Measurements from ENCODE around the gene CHD3.

Gene CHD3

GRCh38 chr17:7894226-7894625, 5.6 kb downstream of the CHD3 start:
- no peak overlapping the region for H3K4me3 ChIP-seq (ENCODE audit: low read length)
- peaks cover 7% of the 10 kb centered on the region for H3K4me1 ChIP-seq (ENCODE audit: control insufficient read depth, insufficient read depth, low read length)
- H3K9ac ChIP-seq (ENCODE audit: low read length): no peak overlapping the region
- peaks cover 19% of the 10 kb centered on the region for H3K36me3 ChIP-seq (ENCODE audit: control insufficient read depth, insufficient read depth, low read length)
- H3K27me3 ChIP-seq (ENCODE audit: control insufficient read depth, insufficient read depth, low read length): no peaks in the 10 kb centered on the region
- H3K9me3 ChIP-seq (ENCODE audit: control insufficient read depth, low read length): no peaks in the 10 kb centered on the region

GRCh38 chr17:7894866-7895265, 6.3 kb downstream of the CHD3 start:
- no peak overlapping the region for H3K4me3 ChIP-seq (ENCODE audit: low read length)
- H3K9me3 ChIP-seq (ENCODE audit: control insufficient read depth, low read length): no peaks in the 10 kb centered on the region
- H3K27me3 ChIP-seq (ENCODE audit: control insufficient read depth, insufficient read depth, low read length): no peaks in the 10 kb centered on the region
- H3K36me3 ChIP-seq (ENCODE audit: control insufficient read depth, insufficient read depth, low read length): peaks cover 19% of the 10 kb centered on the region
- peaks cover under 1% of the 10 kb centered on the region for H3K4me1 ChIP-seq (ENCODE audit: control insufficient read depth, insufficient read depth, low read length)
- no peak overlapping the region for H3K9ac ChIP-seq (ENCODE audit: low read length)

GRCh38 chr17:7897090-7897489, 8.5 kb downstream of the CHD3 start:
- no peak overlapping the region for H3K9ac ChIP-seq (ENCODE audit: low read length)
- H3K4me1 ChIP-seq (ENCODE audit: control insufficient read depth, insufficient read depth, low read length): no peaks in the 10 kb centered on the region
- no peaks in the 10 kb centered on the region for H3K9me3 ChIP-seq (ENCODE audit: control insufficient read depth, low read length)
- no peaks in the 10 kb centered on the region for H3K27me3 ChIP-seq (ENCODE audit: control insufficient read depth, insufficient read depth, low read length)
- H3K4me3 ChIP-seq (ENCODE audit: low read length): no peak overlapping the region
- peaks cover 14% of the 10 kb centered on the region for H3K36me3 ChIP-seq (ENCODE audit: control insufficient read depth, insufficient read depth, low read length)

- H3K4me3 ChIP-seq (ENCODE audit: low read length): no peak overlapping the region
- H3K9ac ChIP-seq (ENCODE audit: low read length): no peak overlapping the region
- no peaks in the 10 kb centered on the region for H3K27me3 ChIP-seq (ENCODE audit: control insufficient read depth, insufficient read depth, low read length)
- no peaks in the 10 kb centered on the region for H3K4me1 ChIP-seq (ENCODE audit: control insufficient read depth, insufficient read depth, low read length)
- peaks cover 14% of the 10 kb centered on the region for H3K36me3 ChIP-seq (ENCODE audit: control insufficient read depth, insufficient read depth, low read length)
- H3K9me3 ChIP-seq (ENCODE audit: control insufficient read depth, low read length): no peaks in the 10 kb centered on the region
These were observed 9.2 kb downstream of the CHD3 start for GRCh38 chr17:7897773-7898172.

GRCh38 chr17:7903154-7904103, 14.8 kb downstream of the CHD3 start:
- Histone ChIP-seq H3K4me1 (ENCODE audit: control insufficient read depth, insufficient read depth, low read length) (no peaks in the 10 kb centered on the region), H3K36me3 (ENCODE audit: control insufficient read depth, insufficient read depth, low read length) (peaks cover 4% of the 10 kb centered on the region), H3K4me3 (ENCODE audit: low read length) (no peak overlapping the region), H3K9me3 (ENCODE audit: control insufficient read depth, low read length) (no peaks in the 10 kb centered on the region), H3K9ac (ENCODE audit: low read length) (no peak overlapping the region), H3K27me3 (ENCODE audit: control insufficient read depth, insufficient read depth, low read length) (no peaks in the 10 kb centered on the region)

GRCh38 chr17:7909089-7909488, 20.5 kb downstream of the CHD3 start:
- no peaks in the 10 kb centered on the region for H3K27me3 ChIP-seq (ENCODE audit: control insufficient read depth, insufficient read depth, low read length)
- H3K4me3 ChIP-seq (ENCODE audit: low read length): no peak overlapping the region
- no peak overlapping the region for H3K9ac ChIP-seq (ENCODE audit: low read length)
- peaks cover 9% of the 10 kb centered on the region for H3K4me1 ChIP-seq (ENCODE audit: control insufficient read depth, insufficient read depth, low read length)
- peaks cover 8% of the 10 kb centered on the region for H3K36me3 ChIP-seq (ENCODE audit: control insufficient read depth, insufficient read depth, low read length)
- H3K9me3 ChIP-seq (ENCODE audit: control insufficient read depth, low read length): no peaks in the 10 kb centered on the region

GRCh38 chr17:7910281-7910680, 21.7 kb downstream of the CHD3 start:
- H3K9ac ChIP-seq (ENCODE audit: low read length): no peak overlapping the region

GRCh38 chr17:7910711-7911110, 22.1 kb downstream of the CHD3 start:
- Histone ChIP-seq H3K4me1 (ENCODE audit: control insufficient read depth, insufficient read depth, low read length) (peaks cover 18% of the 10 kb centered on the region), H3K27me3 (ENCODE audit: control insufficient read depth, insufficient read depth, low read length) (no peaks in the 10 kb centered on the region), H3K36me3 (ENCODE audit: control insufficient read depth, insufficient read depth, low read length) (peaks cover 8% of the 10 kb centered on the region), H3K9ac (ENCODE audit: low read length) (no peak overlapping the region), H3K9me3 (ENCODE audit: control insufficient read depth, low read length) (no peaks in the 10 kb centered on the region), H3K4me3 (ENCODE audit: low read length) (no peak overlapping the region)

More at GRCh38 chr17:7910281-7910680, 21.7 kb downstream of the CHD3 start:
- Histone ChIP-seq H3K27me3 (ENCODE audit: control insufficient read depth, insufficient read depth, low read length) (no peaks in the 10 kb centered on the region), H3K9me3 (ENCODE audit: control insufficient read depth, low read length) (no peaks in the 10 kb centered on the region), H3K4me1 (ENCODE audit: control insufficient read depth, insufficient read depth, low read length) (peaks cover 15% of the 10 kb centered on the region), H3K36me3 (ENCODE audit: control insufficient read depth, insufficient read depth, low read length) (peaks cover 8% of the 10 kb centered on the region), H3K4me3 (ENCODE audit: low read length) (no peak overlapping the region)

- H3K9me3 ChIP-seq (ENCODE audit: control insufficient read depth, low read length): no peaks in the 10 kb centered on the region
- no peak overlapping the region for H3K4me3 ChIP-seq (ENCODE audit: low read length)
- H3K9ac ChIP-seq (ENCODE audit: low read length): no peak overlapping the region
- no peaks in the 10 kb centered on the region for H3K27me3 ChIP-seq (ENCODE audit: control insufficient read depth, insufficient read depth, low read length)
- peaks cover 8% of the 10 kb centered on the region for H3K36me3 ChIP-seq (ENCODE audit: control insufficient read depth, insufficient read depth, low read length)
- peaks cover 18% of the 10 kb centered on the region for H3K4me1 ChIP-seq (ENCODE audit: control insufficient read depth, insufficient read depth, low read length)
These were observed 22.5 kb downstream of the CHD3 start for GRCh38 chr17:7911116-7911515.

GRCh38 chr17:7912927-7913524, 24.4 kb downstream of the CHD3 start:
- peaks cover 27% of the 10 kb centered on the region for H3K4me1 ChIP-seq (ENCODE audit: control insufficient read depth, insufficient read depth, low read length)
- no peaks in the 10 kb centered on the region for H3K9me3 ChIP-seq (ENCODE audit: control insufficient read depth, low read length)
- no peaks in the 10 kb centered on the region for H3K27me3 ChIP-seq (ENCODE audit: control insufficient read depth, insufficient read depth, low read length)
- peaks cover 5% of the 10 kb centered on the region for H3K36me3 ChIP-seq (ENCODE audit: control insufficient read depth, insufficient read depth, low read length)
- H3K9ac ChIP-seq (ENCODE audit: low read length): no peak overlapping the region
- no peak overlapping the region for H3K4me3 ChIP-seq (ENCODE audit: low read length)

GRCh38 chr17:7915179-7915610, 26.6 kb downstream of the CHD3 start:
- H3K4me3 ChIP-seq (ENCODE audit: low read length): peak overlapping the region; percentile 78
- H3K9me3 ChIP-seq (ENCODE audit: control insufficient read depth, low read length): no peaks in the 10 kb centered on the region
- H3K36me3 ChIP-seq (ENCODE audit: control insufficient read depth, insufficient read depth, low read length): no peaks in the 10 kb centered on the region
- peaks cover 27% of the 10 kb centered on the region for H3K4me1 ChIP-seq (ENCODE audit: control insufficient read depth, insufficient read depth, low read length)
- no peaks in the 10 kb centered on the region for H3K27me3 ChIP-seq (ENCODE audit: control insufficient read depth, insufficient read depth, low read length)
- H3K9ac ChIP-seq (ENCODE audit: low read length): peak overlapping the region; percentile 61

- peak within 1 kb of the TSS; percentile 78 for H3K4me3 ChIP-seq (ENCODE audit: low read length)
- H3K4me1 ChIP-seq (ENCODE audit: control insufficient read depth, insufficient read depth, low read length): peaks cover 27% of the 10 kb centered on the region
- no peaks in the 10 kb centered on the region for H3K36me3 ChIP-seq (ENCODE audit: control insufficient read depth, insufficient read depth, low read length)
- no peaks in the 10 kb centered on the region for H3K27me3 ChIP-seq (ENCODE audit: control insufficient read depth, insufficient read depth, low read length)
- peak within 1 kb of the TSS; percentile 68 for H3K9ac ChIP-seq (ENCODE audit: low read length)
- H3K9me3 ChIP-seq (ENCODE audit: control insufficient read depth, low read length): no peaks in the 10 kb centered on the region
These were observed 27.2 kb downstream of the CHD3 start, which contains the start of gene RNF227 for GRCh38 chr17:7915611-7916384. Gene RNF227, minus strand, starts transcription at chr17:7916289. Its CDS starts 94 bp downstream, at chr17:7916195.
